RWPE1 (cell line): ENCODE results near the gene PIK3C2G.

Experiments used
- CTCF ChIA-PET: fragments of 350-600 bp; sonication (Branson Sonifier 250); formaldehyde crosslinking; extraction: SDS; loops from one replicate; lab custom pipeline; 2021; lab: Yijun Ruan, JAX
- POLR2A ChIA-PET: fragments of 400-600 bp; formaldehyde crosslinking; extraction: SDS; loops from one replicate; lab custom pipeline; 2020; ENCODE audit warnings: antibody characterized with exemption; ENCODE audit not compliant: low non-redundant PET; lab: Yijun Ruan, JAX
- DNase-seq: peaks from one replicate; pipeline ENCODE4 v3.0.0; 2012; ENCODE audit warnings: low spot score
- H3K27ac ChIP-seq: fragments of 450-650 bp; 2 replicates; pipeline ENCODE4 v1.5.1; 2017
- TF ChIP-seq, protein P1 (sequence below): fragments of 450-650 bp; conservative IDR thresholded peaks from 2 replicates; pipeline ENCODE4 v1.5.1; 2017; ENCODE audit warnings: low read depth, mild to moderate bottlenecking

PIK3C2G gene

DNA sequence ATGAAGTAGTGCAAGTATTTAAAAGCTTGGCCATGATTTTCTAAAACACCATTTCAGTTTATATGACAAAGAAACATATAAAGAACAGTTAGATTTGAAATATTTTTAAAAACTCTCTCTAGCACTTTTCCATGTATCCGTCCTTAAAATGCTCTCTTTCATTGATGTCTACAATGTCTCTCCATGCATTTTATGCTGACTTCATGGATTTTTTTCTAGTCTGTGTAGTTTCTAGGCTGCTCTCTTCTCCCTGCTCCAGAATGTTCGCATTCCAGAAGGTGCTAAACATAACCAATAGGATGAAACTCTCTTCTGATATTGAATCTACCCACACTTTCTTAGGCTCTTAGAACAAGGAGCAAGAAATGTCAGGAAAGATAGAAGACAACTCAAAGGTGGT, 351.7 kb downstream of the PIK3C2G start:
- ChIA-PET POLR2A (no interaction called here), CTCF (no interaction called here)
- no peak overlapping the region for H3K27ac ChIP-seq
- TF ChIP-seq, protein P1, sequence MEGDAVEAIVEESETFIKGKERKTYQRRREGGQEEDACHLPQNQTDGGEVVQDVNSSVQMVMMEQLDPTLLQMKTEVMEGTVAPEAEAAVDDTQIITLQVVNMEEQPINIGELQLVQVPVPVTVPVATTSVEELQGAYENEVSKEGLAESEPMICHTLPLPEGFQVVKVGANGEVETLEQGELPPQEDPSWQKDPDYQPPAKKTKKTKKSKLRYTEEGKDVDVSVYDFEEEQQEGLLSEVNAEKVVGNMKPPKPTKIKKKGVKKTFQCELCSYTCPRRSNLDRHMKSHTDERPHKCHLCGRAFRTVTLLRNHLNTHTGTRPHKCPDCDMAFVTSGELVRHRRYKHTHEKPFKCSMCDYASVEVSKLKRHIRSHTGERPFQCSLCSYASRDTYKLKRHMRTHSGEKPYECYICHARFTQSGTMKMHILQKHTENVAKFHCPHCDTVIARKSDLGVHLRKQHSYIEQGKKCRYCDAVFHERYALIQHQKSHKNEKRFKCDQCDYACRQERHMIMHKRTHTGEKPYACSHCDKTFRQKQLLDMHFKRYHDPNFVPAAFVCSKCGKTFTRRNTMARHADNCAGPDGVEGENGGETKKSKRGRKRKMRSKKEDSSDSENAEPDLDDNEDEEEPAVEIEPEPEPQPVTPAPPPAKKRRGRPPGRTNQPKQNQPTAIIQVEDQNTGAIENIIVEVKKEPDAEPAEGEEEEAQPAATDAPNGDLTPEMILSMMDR, result no peak
- no peak for DNase-seq

DNA sequence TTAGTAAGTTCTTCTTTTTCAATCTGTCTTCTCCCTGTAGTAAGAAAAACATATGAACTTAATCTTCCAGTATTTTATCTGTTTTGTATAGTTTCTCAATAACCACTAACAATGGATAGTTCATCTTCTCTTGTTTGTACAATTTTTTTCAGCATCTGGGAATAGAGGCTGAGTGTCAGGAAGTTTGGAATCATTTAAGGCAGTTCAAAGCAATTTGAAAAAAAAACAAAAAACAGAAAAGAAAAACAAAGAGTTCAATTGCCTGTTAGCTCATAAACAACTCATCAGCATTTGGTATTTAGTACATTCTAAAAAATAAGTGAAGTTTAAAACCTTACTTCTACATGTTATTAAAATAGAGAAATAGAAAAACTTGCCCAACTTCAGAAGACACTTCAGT, 359.7 kb downstream of the PIK3C2G start:
- no peak for DNase-seq
- H3K27ac ChIP-seq, result no peak overlapping the region
- ChIA-PET CTCF (no interaction called here), POLR2A (no interaction called here)
- TF ChIP-seq, protein P1, result no peak

DNA sequence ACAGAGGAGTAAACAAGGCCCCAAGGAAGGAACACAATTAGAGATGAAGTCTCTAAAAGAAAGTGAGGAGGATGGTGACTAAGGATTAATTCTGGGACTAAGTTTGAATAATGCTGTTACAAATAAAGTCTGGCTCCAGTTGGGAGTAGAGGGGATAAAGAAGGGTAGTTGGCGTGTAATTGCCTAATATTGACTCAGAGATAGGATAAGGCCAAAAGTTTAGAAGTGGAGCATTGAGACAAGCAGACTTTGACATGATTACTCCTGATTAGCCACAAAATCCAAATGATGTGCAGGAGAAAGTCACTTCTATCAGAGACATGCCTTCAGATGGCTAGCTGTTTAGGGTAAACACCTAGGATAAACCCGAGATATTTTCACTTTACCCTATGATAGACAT, 368.1 kb downstream of the PIK3C2G start:
- TF ChIP-seq, protein P1, result no peak
- H3K27ac ChIP-seq, result no peak overlapping the region
- no peak for DNase-seq
- ChIA-PET POLR2A (no interaction called here), CTCF (no interaction called here)

DNA sequence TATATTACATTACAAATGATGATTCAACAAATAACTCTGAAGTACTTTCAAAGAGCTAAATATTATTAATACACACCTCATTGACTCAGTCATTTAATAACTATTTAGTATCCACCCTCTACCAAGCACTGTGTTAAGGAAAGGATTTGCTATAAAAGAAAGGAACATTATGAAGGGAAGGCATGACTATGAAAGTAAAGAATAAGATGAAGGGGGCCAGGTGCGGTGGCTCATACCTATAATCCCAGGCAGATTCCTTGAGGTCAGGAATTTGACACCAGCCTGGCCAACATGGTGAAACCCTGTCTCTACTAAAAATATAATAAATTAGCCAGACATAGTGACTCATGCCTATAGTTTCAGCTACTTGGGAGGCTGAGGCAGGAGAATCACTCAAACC, 368.6 kb downstream of the PIK3C2G start:
- H3K27ac ChIP-seq, result no peak overlapping the region
- POLR2A ChIA-PET, result no interaction called here
- TF ChIP-seq, protein P1, result no peak
- no peak for DNase-seq
- CTCF ChIA-PET, result no interaction called here

DNA sequence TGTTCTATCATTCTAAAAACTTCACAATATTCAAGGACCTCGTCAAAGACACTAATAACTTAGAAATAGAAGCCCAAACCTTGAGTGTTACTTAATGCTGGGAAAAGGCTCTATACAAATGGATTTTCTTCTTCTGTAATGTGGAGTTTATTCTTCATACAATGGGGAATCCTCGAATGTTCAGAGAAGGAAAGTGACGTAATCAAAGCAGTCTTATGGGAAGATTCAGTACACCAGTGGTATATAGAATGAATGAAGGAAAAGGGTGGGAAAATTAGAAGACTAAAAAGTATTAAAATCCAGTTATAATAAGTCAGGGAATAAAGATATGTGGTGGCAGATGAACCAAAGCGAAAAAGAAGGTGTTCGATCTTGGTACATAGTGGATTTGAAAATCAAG, 370.0 kb downstream of the PIK3C2G start:
- TF ChIP-seq, protein P1, result no peak
- CTCF ChIA-PET, result no interaction called here
- H3K27ac ChIP-seq, result no peak overlapping the region
- DNase-seq, result no peak
- POLR2A ChIA-PET, result no interaction called here

DNA sequence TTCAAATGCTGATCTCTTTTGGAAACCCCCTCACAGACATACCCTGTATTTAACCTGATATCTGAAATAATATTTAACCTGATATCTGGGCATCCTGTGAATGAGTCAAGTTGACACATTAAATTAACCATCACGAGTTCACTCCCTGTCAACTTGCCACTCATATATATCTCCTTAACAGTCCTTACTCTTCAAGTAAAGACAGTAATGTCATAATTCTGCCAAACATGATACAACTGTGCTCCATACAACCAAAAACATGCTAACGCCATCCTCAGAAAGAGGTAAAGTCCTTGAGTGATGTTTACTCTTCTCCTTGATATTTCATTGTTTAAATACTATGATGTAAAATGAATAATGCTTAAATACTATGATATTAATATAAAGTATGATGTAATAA, 371.5 kb downstream of the PIK3C2G start:
- POLR2A ChIA-PET, result no interaction called here
- CTCF ChIA-PET, result no interaction called here
- no peak for DNase-seq
- H3K27ac ChIP-seq, result no peak overlapping the region
- TF ChIP-seq, protein P1, result no peak

DNA sequence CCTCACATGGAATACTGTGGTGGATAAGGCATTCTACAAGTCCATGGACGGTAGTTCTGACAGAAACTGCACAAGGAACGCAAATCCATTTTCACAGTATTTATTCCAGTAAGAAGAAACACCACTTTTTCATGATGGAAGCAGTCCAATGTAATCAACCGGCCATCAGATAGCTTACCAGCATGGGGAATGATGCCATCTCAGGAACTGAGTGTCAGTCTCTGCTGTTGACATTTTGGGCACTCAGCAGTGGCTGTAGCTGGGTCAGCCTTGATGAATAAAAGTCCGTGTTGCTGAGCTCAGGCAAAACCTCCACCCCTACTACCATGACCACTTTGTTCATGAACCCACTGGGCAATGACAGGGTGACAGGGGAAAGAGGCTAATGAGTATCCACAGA, 373.1 kb downstream of the PIK3C2G start:
- ChIA-PET POLR2A (no interaction called here), CTCF (no interaction called here)
- TF ChIP-seq, protein P1, result no peak
- no peak overlapping the region for H3K27ac ChIP-seq
- no peak for DNase-seq
